HG03108 (cell line): ENCODE measurements around the gene ENDOU.

Experiments used
- ATAC-seq: cut with Tn5 transposase; IDR thresholded peaks from one replicate; pipeline ENCODE4 v1.9.1; 2021; ENCODE audit warnings: moderate library complexity; ENCODE audit not compliant: unreplicated experiment

The ENDOU gene

DNA sequence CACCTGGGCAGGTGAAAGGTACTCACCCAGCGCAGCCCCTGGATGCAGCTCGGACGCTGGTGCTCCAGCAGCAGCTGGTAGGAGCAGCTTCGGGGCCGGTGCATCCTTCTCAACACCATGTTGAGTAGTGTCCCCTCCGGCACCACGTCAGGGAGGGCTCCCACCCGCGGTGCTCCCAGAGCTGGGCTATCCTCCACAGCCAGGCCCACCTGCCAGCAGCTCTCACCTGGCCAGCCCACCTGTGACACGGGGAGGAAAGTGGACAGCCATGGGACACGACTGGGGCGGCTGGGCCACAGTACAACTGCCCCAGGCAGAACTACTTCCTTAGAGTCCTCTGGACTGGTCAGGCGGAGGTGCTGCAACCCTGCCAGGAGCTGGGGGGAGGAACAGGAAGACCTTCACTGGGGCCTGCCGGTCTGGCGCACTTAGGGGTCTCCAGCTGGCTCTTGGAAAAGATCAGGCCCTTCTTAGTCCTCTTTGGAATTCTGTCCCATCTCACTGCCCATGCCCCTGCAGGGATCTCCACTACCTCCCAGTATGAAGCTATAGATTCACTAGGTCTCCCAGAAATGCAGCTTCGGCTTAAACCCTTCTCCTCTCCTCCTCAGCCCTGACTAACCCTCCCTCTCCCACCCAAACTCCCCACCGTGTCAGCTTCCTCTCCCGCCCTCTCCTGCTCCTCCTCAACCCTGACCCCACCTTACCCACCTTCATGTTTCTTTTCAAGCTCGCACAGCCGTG is 32.7 kb upstream of the ENDOU start:
- ATAC-seq = no peak

DNA sequence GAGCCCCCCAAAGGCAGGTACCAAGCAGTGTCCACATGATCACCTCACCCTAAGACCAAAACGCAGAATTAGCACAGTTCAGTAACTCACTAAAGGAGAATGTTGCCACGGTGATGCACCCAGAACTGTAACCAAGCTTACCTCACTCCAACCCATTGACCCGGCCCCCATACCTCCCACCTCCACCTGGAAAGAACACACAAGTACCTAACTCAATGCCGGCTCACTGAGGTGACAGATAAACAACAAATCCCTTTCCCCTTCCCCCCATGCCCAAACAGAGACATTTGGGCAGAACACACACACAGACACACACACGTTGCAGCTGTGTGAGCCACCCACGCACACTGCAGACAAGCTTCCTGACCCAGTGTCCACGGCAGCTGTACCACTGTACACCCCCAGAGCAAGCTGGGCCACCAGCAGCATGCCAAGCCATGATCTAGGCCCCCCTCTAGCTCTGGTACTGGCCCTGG is 32.1 kb upstream of the ENDOU start:
- ATAC-seq = no peak

- peak; percentile 75 for ATAC-seq
Observed at GRCh38 chr12:47755655-47756562, 30.6 kb upstream of the ENDOU start.

GRCh38 chr12:47754881-47755280 is 29.6 kb upstream of the ENDOU start:
- no peak for ATAC-seq

- no peak for ATAC-seq
Observed at GRCh38 chr12:47754126-47754525, 28.8 kb upstream of the ENDOU start.

DNA sequence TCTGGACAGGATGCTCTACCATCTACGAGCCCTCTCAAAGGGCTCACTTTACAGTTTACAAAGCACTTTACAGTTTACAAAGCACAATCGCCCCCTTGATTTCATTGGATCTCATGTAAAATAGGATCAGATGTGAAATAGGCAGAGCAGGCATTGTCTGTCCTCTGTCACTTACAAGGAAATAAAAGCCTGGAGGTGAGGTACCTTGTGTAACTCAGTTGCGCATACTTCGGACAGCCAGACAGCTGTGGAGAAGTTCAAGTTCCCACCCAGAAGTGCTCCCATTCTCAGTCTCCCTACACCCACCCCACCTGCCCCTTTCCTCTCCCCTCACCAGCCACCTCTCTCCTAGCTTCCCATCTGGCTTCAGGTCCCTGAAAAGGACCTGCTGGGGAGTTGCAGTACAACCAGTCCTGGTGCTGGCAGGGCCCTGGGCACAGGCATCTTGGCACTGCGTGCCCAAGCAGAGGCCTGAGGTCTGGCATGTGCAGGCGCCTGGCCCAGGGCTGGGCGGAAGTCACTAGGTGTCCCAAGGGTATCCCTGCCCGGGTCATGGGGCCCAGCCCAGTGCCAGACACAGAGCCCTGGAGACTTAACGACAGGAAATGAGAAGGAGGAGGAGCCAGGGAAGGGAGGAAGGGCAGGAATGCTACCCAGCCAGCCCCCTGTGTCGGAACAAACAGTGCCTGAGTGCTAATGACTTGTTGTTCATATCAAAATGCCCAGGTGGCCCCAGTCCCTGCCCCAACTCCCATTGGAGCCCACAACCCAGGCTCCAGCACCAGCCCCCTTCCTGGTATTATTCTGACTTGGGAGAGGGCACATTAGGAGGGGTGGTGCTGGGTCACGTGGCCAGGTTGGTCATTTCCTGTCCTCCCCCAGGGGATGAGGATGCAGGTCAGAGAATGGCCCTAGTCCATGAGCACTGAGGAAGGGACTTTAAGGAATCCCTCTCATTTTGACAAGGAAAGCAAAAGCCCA is 28.0 kb upstream of the ENDOU start:
- ATAC-seq = no peak

- ATAC-seq = no peak
Observed at GRCh38 chr12:47752552-47752951, 27.3 kb upstream of the ENDOU start.

DNA sequence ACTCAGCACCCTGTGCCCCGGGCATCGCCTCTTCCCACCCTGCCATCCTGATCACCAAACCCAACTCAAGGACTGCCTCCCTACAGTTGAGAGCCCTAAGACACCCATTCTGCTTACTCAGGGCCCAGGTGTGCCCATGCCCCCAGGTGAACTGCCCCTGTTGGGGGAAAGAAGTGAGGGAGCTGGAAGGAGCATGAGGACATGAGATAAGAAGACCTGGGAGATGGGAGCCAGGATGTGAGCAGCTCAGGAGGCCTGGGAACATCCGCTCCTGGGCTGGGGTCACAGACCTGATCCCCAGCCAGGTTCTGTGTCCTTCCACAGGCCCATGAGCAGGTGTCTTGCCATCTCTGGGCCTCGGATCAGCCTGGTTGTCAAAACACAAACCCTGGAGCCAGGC is 26.8 kb upstream of the ENDOU start:
- ATAC-seq = no peak

DNA sequence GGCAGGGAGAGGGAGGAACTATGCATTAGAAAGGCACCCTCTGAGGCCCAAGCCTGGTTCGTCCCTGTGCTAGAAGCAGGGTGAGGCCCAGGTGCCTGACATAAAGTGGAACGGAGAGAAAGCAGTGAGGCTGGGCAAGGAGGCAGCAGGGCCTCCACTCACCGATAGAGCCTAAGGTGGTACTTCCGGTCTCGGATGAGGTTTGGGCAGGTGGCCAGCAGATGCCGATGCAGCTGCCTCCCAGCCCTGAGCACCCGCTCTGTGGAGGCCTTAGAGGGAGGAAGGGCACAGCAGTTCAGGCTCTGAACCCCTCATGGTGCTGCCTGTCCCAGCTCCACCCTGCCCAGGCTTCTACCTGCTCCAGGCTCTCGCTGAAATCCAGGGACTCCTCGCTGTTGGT is 26.3 kb upstream of the ENDOU start:
- no peak for ATAC-seq

DNA sequence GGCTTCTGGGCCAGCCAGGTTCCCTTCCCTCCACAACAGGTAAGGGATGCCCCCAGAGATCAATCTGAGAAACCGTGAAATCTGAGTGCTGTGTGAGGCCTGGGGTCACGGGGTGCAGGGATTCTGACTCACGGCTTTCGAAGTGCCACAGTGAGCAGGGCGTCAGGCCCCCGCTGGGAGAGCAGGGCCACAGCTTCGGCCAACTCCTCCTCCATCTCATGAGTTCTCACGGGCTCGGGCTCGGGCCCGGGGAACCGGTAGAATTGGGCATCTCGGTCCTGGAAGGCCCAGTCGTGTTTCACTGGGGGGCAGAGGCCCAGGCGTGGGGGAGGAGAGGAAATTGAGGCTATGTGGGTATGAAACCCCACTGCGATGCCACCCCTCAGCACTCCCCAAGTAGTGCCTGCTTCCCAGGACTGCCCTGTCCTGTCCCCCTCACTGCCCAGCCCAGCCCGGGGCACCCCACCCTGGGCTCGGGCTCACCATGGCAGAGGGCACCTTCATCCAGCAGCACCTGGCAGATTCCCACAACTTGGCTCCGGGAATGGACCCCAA is 25.7 kb upstream of the ENDOU start:
- no peak for ATAC-seq

DNA sequence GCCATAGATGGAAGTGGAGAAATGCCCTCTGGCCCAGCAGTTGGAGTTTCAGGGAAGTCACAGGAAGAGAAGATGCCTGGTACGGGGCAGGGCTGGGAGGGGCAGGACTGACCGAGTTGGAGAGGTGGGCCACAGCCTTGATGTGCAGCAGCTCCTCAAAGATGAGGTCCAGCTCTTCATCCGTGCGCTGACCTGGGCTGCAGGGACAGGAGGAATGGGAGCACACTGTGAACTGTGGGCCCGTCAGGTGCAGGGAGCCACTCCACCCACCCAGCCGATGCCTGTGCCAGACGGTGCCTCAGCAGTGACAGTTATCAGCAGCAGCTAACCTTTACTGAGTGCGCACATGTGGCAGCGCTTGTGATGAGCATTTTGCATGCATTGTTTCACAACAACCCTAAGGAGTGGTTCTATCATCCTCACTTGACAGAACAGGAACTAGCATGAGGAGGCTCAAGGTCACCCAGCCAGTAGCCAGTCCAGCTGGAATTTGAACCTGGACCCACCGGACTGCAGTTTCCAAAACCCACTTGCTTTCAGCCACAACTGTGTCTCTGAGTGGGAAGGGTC is 25.0 kb upstream of the ENDOU start:
- ATAC-seq = no peak

- ATAC-seq = no peak
Observed at GRCh38 chr12:47748899-47749298, 23.6 kb upstream of the ENDOU start.

- ATAC-seq = no peak
Observed at GRCh38 chr12:47748507-47748828, 23.2 kb upstream of the ENDOU start.

DNA sequence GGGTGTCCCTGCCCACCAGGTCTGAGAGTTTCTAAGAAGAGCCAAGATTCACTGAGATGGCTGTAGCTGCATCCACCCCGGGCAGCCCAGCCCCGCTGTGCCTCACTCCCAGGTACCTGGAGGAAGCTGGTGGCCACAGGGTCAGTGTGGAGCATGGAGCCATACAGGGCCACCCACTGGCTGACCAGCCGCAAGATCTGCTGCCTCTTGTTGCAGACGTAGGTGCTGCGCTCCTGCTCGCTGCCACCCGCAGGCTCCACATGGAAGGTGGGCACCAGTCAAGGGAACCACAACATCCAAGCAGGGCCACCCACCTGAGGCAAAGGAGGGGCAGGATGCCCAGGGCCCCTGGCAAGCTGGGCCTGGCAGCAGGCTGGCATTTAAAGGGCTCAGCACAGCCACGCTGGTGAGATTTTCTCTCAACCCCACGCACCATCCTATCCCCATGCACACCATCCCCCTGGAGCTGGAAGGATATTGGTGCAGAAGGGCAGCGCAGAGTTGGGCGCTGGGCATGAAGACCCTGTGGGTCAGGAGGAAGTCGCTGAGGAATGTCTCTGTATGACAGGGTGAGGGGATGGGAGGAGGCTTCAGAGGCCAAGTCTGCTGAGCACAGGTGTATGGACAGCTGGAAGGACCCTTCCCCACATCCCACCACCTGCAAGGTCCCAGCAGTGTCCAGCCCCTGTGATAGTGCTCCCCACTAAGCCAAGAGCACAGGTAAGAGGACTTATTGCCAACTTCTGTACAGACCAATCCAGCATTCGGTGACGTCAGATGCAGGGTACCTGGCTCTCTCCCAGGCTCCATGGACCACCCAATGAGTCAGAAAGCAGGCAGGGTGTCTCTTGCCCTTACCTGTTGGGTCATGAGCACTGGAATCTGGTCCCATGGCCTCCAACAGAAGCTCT is 22.6 kb upstream of the ENDOU start:
- ATAC-seq = no peak

- ATAC-seq = peak; percentile 50
Observed at GRCh38 chr12:47747126-47747525, 21.8 kb upstream of the ENDOU start.

GRCh38 chr12:47746523-47746922 is 21.2 kb upstream of the ENDOU start:
- no peak for ATAC-seq

- no peak for ATAC-seq
Observed at GRCh38 chr12:47746073-47746472, 20.8 kb upstream of the ENDOU start.

- ATAC-seq = no peak
Observed at GRCh38 chr12:47745485-47746041, 20.3 kb upstream of the ENDOU start.
